ENCODE data around the gene ZNF200. TPM values are rescaled to one million over a fixed set of nuclear protein-coding genes. Genes with fewer than 3 reads are reported as not detected.

ZNF200 gene
- total and polyA plus RNA-seq, 2 donors (not counting 3 experiments of a cell fraction or from before 2014, with no cell fraction given), result 2.8 to 10.0 TPM

GRCh38 chr16:3264137-3265036 lies 29.4 kb upstream of the ZNF200 start:
- intact Hi-C loops (cut with micrococcal nuclease), result loop anchor here (1.0 kb wide), 6 partner anchors 19 to 236 kb away; partner anchors contain the start of genes TIGD7, ZNF174, ZNF200 and ZNF263
- no peaks in the 10 kb centered on the region for H3K9me1 ChIP-seq (replicated peaks; ENCODE audit: control insufficient read depth, extremely low read depth, insufficient read depth, low read length)
- H3K79me2 ChIP-seq (ENCODE audit: control insufficient read depth, insufficient read depth, low read length), result no peaks in the 10 kb centered on the region
- CTCF ChIA-PET, result interaction anchor here (0.6 to 1.3 kb wide), 7 partner anchors 11 to 194 kb away, joined by 3 to 8 read pairs (median 3); partner anchors contain the start of gene ZNF263
- DNase-seq (ENCODE audit: low read depth, low spot score) (peak; percentile 98), FAIRE-seq (peak; percentile 96)
- BruUV-seq (replicated peaks), result TSS peak; percentile 65
- H3K27me3 ChIP-seq (ENCODE audit: control insufficient read depth in 2 of 2, insufficient read depth in 2 of 2, low read length in 2 of 2), result no peaks in the 10 kb centered on the region
- no peaks in the 10 kb centered on the region for H4K20me1 ChIP-seq (replicated peaks; ENCODE audit: control insufficient read depth, extremely low read depth, insufficient read depth, low read length)
- dilution Hi-C loops (cut with MboI; ENCODE audit: extremely low pct_ligation_motif_present, low sequenced_read_pairs), result no loop called here
- H3K4me3 ChIP-seq (replicated peaks in 1 of 3; ENCODE audit: insufficient read depth in 1 of 3, low read depth in 1 of 3, low read length in 3 of 3), result peak overlapping the region; percentile 69 to 84 (median 78)
- peaks cover 3% of the 10 kb centered on the region for H3K4me1 ChIP-seq (ENCODE audit: control insufficient read depth, extremely low read depth, insufficient read depth, low read length)
- peak overlapping the region; percentile 70 for H3K9ac ChIP-seq (replicated peaks; ENCODE audit: extremely low read depth, insufficient read depth, low read length)
- H3K27ac ChIP-seq (ENCODE audit: insufficient read depth, low read depth, low read length), result peak overlapping the region; percentile 67
- TF ChIP-seq POLR2A (IDR thresholded peaks at IDR 0.05; ENCODE audit: low read depth, low read length) (peak; percentile 92), CTCF (IDR thresholded peaks at IDR 0.05; ENCODE audit: extremely low read depth in 1 of 2, insufficient read depth in 1 of 2, low read depth in 1 of 2, low read length in 2 of 2) (peak in 1 of 2 donors; percentile 16), MYC (IDR thresholded peaks at IDR 0.05; ENCODE audit: low read depth, low read length) (peak; percentile 78), EZH2 (IDR thresholded peaks at IDR 0.05; ENCODE audit: borderline replicate concordance, low read depth, low read length, severe bottlenecking) (no peak), JUN (IDR thresholded peaks at IDR 0.05; ENCODE audit: borderline replicate concordance, insufficient read depth, insufficient read length, low read depth) (no peak), POLR2AphosphoS5 (IDR thresholded peaks at IDR 0.05; ENCODE audit: insufficient read depth, low read depth, low read length) (peak; percentile 90), MAX (IDR thresholded peaks at IDR 0.05; ENCODE audit: insufficient read depth, insufficient read length) (peak; percentile 95), FOS (IDR thresholded peaks at IDR 0.05; ENCODE audit: borderline replicate concordance, insufficient read depth, low read length) (no peak), GATA2 (IDR thresholded peaks at IDR 0.05; ENCODE audit: insufficient read depth, insufficient read length, low read depth, low read length) (no peak)
- no peaks in the 10 kb centered on the region for H3K9me3 ChIP-seq (replicated peaks; ENCODE audit: control insufficient read depth, insufficient read depth, low read length)
- no peaks in the 10 kb centered on the region for H3K36me3 ChIP-seq (ENCODE audit: control insufficient read depth in 2 of 2, extremely low read depth in 1 of 2, insufficient read depth in 2 of 2, low read length in 2 of 2)
- H3K4me2 ChIP-seq (ENCODE audit: insufficient read depth, low read length), result peak overlapping the region; percentile 87
- POLR2A ChIA-PET, result no interaction called here
- H2AFZ ChIP-seq (ENCODE audit: low read depth, low read length), result peak overlapping the region; percentile 86

All from endothelial cell of umbilical vein (primary cell).